HL-60 (cell line): Measurements from ENCODE around the gene ADD1.

Experiments used
- TF ChIP-seq, protein P1 (sequence below): IDR thresholded peaks from one replicate; pipeline ENCODE4 v1.5.1; 2011; ENCODE audit warnings: low read length, control low read depth, inconsistent platforms; ENCODE audit not compliant: insufficient read depth
- TF ChIP-seq, protein P2 (sequence below): IDR thresholded peaks from 2 replicates; pipeline ENCODE4 v1.6.1; 2012; ENCODE audit warnings: low read depth; ENCODE audit not compliant: insufficient replicate concordance

DNA sequence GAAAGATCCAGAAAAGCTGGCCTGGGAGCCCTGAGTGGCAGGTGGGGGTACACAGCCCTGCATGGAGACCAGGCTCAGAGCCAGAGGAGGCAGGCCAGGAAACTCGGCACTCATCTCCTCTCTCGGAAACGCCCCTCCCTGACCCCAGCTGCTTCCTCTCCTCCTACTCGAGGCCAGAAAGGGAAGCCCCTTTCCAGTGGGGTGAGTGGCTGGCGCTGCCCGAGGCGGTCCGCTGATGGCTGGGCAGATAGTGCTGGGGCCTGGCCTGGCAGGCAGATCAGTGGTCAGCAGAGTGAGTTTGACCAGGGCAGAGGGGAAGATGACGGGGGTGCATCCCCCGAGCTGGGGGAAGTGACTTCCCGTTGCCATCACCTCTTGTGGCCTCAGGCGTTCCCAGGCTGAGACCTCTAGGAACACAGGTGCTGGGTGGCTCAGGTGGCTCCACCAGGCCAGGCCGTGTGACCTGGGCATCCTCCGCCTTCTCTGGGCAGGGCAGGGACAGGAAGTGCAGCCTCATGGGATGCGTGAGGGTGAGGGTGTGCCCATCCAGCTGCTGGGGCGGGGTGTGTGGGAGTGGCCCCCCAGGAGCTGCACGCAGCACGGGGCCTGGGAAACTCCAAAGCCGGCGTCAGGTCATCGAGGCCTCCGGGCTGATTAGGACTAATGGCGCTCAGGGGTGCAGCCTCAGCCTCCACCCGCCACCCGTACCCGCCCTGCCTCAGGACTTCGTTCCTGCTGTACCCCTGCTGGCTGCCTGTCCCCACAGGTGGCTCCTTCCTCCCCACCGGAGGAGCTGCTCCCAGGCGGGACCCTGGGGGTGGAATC lies 45.0 kb upstream of the ADD1 start:
- TF ChIP-seq, protein P1, sequence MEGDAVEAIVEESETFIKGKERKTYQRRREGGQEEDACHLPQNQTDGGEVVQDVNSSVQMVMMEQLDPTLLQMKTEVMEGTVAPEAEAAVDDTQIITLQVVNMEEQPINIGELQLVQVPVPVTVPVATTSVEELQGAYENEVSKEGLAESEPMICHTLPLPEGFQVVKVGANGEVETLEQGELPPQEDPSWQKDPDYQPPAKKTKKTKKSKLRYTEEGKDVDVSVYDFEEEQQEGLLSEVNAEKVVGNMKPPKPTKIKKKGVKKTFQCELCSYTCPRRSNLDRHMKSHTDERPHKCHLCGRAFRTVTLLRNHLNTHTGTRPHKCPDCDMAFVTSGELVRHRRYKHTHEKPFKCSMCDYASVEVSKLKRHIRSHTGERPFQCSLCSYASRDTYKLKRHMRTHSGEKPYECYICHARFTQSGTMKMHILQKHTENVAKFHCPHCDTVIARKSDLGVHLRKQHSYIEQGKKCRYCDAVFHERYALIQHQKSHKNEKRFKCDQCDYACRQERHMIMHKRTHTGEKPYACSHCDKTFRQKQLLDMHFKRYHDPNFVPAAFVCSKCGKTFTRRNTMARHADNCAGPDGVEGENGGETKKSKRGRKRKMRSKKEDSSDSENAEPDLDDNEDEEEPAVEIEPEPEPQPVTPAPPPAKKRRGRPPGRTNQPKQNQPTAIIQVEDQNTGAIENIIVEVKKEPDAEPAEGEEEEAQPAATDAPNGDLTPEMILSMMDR: no peak
- TF ChIP-seq, protein P2, sequence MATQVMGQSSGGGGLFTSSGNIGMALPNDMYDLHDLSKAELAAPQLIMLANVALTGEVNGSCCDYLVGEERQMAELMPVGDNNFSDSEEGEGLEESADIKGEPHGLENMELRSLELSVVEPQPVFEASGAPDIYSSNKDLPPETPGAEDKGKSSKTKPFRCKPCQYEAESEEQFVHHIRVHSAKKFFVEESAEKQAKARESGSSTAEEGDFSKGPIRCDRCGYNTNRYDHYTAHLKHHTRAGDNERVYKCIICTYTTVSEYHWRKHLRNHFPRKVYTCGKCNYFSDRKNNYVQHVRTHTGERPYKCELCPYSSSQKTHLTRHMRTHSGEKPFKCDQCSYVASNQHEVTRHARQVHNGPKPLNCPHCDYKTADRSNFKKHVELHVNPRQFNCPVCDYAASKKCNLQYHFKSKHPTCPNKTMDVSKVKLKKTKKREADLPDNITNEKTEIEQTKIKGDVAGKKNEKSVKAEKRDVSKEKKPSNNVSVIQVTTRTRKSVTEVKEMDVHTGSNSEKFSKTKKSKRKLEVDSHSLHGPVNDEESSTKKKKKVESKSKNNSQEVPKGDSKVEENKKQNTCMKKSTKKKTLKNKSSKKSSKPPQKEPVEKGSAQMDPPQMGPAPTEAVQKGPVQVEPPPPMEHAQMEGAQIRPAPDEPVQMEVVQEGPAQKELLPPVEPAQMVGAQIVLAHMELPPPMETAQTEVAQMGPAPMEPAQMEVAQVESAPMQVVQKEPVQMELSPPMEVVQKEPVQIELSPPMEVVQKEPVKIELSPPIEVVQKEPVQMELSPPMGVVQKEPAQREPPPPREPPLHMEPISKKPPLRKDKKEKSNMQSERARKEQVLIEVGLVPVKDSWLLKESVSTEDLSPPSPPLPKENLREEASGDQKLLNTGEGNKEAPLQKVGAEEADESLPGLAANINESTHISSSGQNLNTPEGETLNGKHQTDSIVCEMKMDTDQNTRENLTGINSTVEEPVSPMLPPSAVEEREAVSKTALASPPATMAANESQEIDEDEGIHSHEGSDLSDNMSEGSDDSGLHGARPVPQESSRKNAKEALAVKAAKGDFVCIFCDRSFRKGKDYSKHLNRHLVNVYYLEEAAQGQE: no peak
